Measurements from ENCODE around the gene KPNB1.
A peak's percentile ranks its signal among the peaks of the same experiment; 100 is the strongest.

KPNB1 gene

GRCh38 chr17:47694581-47695428 is 45.1 kb downstream of the KPNB1 start:
- H3K4me3 Mint-ChIP-seq, result peak overlapping the region; percentile 94
- H3K27me3 Mint-ChIP-seq (ENCODE audit: low read depth, poor library complexity), result peaks cover 5% of the 10 kb centered on the region
- peak; percentile 51 for DNase-seq
- H3K27ac Mint-ChIP-seq, result peak overlapping the region; percentile 94
- H3K36me3 Mint-ChIP-seq (ENCODE audit: low read depth), result peaks cover 5% of the 10 kb centered on the region
- TF ChIP-seq CTCF (IDR thresholded peaks at IDR 0.05), result no peak
- H3K4me1 Mint-ChIP-seq, result peaks cover 67% of the 10 kb centered on the region
- H3K9me3 Mint-ChIP-seq, result no peaks in the 10 kb centered on the region

- Mint-ChIP-seq H3K9me3 (no peaks in the 10 kb centered on the region), H3K27ac (peak overlapping the region; percentile 94), H3K36me3 (ENCODE audit: low read depth) (peaks cover 5% of the 10 kb centered on the region), H3K27me3 (ENCODE audit: low read depth, poor library complexity) (peaks cover 5% of the 10 kb centered on the region), H3K4me1 (peaks cover 64% of the 10 kb centered on the region), H3K4me3 (peak overlapping the region; percentile 94)
- TF ChIP-seq CTCF (IDR thresholded peaks at IDR 0.05), result no peak
- peak; percentile 53 for DNase-seq
Measured at GRCh38 chr17:47695429-47696376, 46.0 kb downstream of the KPNB1 start.

- Mint-ChIP-seq H3K27ac (peak overlapping the region; percentile 78), H3K27me3 (ENCODE audit: low read depth, poor library complexity) (peaks cover 2% of the 10 kb centered on the region), H3K4me3 (peak overlapping the region; percentile 64), H3K9me3 (no peaks in the 10 kb centered on the region), H3K36me3 (ENCODE audit: low read depth) (peaks cover 9% of the 10 kb centered on the region), H3K4me1 (peaks cover 66% of the 10 kb centered on the region)
- DNase-seq, result no peak
- TF ChIP-seq CTCF (IDR thresholded peaks at IDR 0.05), result no peak
Measured at GRCh38 chr17:47696717-47697642, 47.3 kb downstream of the KPNB1 start.

GRCh38 chr17:47697906-47698711 is 48.4 kb downstream of the KPNB1 start:
- TF ChIP-seq CTCF (IDR thresholded peaks at IDR 0.05), result no peak
- no peaks in the 10 kb centered on the region for H3K9me3 Mint-ChIP-seq
- peaks cover 9% of the 10 kb centered on the region for H3K36me3 Mint-ChIP-seq (ENCODE audit: low read depth)
- H3K27me3 Mint-ChIP-seq (ENCODE audit: low read depth, poor library complexity), result peaks cover 2% of the 10 kb centered on the region
- no peak for DNase-seq
- H3K27ac Mint-ChIP-seq, result no peak overlapping the region
- peaks cover 63% of the 10 kb centered on the region for H3K4me1 Mint-ChIP-seq
- H3K4me3 Mint-ChIP-seq, result no peak overlapping the region

Measured in nephron progenitor cell (in vitro differentiated cells).